Sigmoid colon (tissue), 7 donors: Measurements from ENCODE around the gene TPRX1. TPM values are rescaled to one million over a fixed set of nuclear protein-coding genes. Genes with fewer than 3 reads are reported as not detected.
"Not testable (repeated sequence)": the region's sequence is repeated elsewhere in the genome, so short reads cannot be mapped to it uniquely, and the experiment has no call there.

Experiments used
- DNase-seq: peaks from one replicate; pipeline ENCODE4 v3.0.0-alpha.2; 2019
- H3K27ac ChIP-seq, 4 donors: fragments of 200-600 bp; sonication (generic); one replicate each; pipeline ENCODE4 v1.5.1; 2016 to 2019; ENCODE audit warnings: mild to moderate bottlenecking in 1 of 4
- H3K27me3 ChIP-seq, 3 donors: fragments of 200-600 bp; sonication (generic); one replicate each; pipeline ENCODE4 v1.5.1; 2019; ENCODE audit warnings: mild to moderate bottlenecking in 1 of 3
- H3K36me3 ChIP-seq, 4 donors: fragments of 200-600 bp; sonication (generic); one replicate each; pipeline ENCODE4 v1.5.1; 2016 to 2019
- H3K4me1 ChIP-seq, 4 donors: fragments of 200-600 bp; sonication (generic); one replicate each; pipeline ENCODE4 v1.5.1; 2017 to 2019
- H3K4me3 ChIP-seq, 4 donors: fragments of 200-600 bp; sonication (generic); one replicate each; pipeline ENCODE4 v1.5.1; 2017 to 2019; ENCODE audit warnings: mild to moderate bottlenecking in 2 of 4, moderate library complexity in 1 of 4
- H3K9me3 ChIP-seq, 4 donors: fragments of 200-600 bp in 3 of 4; sonication (generic) in 3 of 4; one replicate each; pipeline versions ENCODE4 v1.5.1 to v1.6.1; 2013 to 2019
- EP300 ChIP-seq, 4 donors: sonication (generic); formaldehyde crosslinking; IDR thresholded peaks; one replicate each; pipeline ENCODE4 v1.6.1; 2017; ENCODE audit warnings: antibody characterized with exemption in 4 of 4
- POLR2A ChIP-seq, 2 donors: fragments of 450-650 bp; IDR thresholded peaks; one replicate each; pipeline ENCODE4 v1.6.1; 2016; ENCODE audit warnings: antibody characterized with exemption in 2 of 2, mild to moderate bottlenecking in 2 of 2, moderate library complexity in 2 of 2
- POLR2AphosphoS5 ChIP-seq, 4 donors: sonication (generic); formaldehyde crosslinking; IDR thresholded peaks; one replicate each; pipeline ENCODE4 v1.6.1; 2017; ENCODE audit warnings: antibody characterized with exemption in 4 of 4
- WGBS, 2 donors: extraction: QIAGEN DNeasy Blood & Tissue Kit; methylation state at CpG; one replicate each; pipeline ENCODE4 v1.1.7; 2013; 5-methylcytosine and 5-hydroxymethylcytosine counted together
- intact Hi-C: fragments of 100-400 bp; cut with DNase I; formaldehyde crosslinking; loops from one replicate; pipeline ENCODE4 v1.15.1; 2023
- polyA plus RNA-seq, 3 donors: library from polyadenylated mRNA; stranded (reverse); fragments of 200-250 nt; gene quantifications; one replicate each; pipeline ENCODE4 v1.2.3, GENCODE V29; 2013
- total RNA-seq, 4 donors: library from RNA; depleted of rRNA; stranded (reverse); fragments of >200 nt; gene quantifications; one replicate each; pipeline ENCODE4 v1.1.0, GENCODE V29; 2016
- TF ChIP-seq, protein P1 (sequence below), 4 experiments: fragments of 450-650 bp in 3 of 4; fragments of 200-600 bp in 1 of 4; IDR thresholded peaks; one replicate each; pipeline ENCODE4 v1.5.1; 2016 to 2019; ENCODE audit warnings: antibody characterized with exemption in 4 of 4, mild to moderate bottlenecking in 3 of 4, moderate library complexity in 2 of 4
- donor health status: healthy with polysubstance abuse.
- donor health status: Bipolar disorder and iron deficiency.
- donor health status: healthy.

The TPRX1 gene
- total and polyA plus RNA-seq, 7 donors, result not detected

DNA sequence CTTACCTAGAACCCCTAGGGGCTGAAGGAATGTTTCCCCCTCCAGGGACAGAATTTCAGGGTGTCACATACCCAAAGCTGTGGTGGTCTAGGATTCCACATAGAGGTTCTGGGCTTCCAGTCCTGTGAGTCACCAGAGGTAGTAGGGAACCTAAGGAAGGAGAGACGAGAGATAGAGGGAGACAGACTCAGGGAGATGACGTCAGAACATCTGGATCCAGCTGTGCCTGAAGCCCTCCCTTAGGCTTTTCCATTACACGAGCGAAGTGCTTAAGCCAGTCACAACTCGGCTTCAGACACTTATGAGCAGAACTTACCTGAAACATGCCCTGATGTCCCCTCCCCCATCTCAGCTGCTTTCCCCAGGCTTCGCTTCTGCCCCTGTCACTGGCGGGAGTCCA lies 37.7 kb downstream of the TPRX1 start:
- Histone ChIP-seq H3K4me3 (no peak overlapping the region), H3K27ac (no peak overlapping the region), H3K27me3 (no peaks in the 10 kb centered on the region), H3K4me1 (peaks cover 0 to 7% (median 3%) of the 10 kb centered on the region in 4 donors), H3K9me3 (no peaks in the 10 kb centered on the region), H3K36me3 (no peaks in the 10 kb centered on the region)
- DNase-seq, result no peak
- intact Hi-C loops, result loop anchor here (1.0 to 5.0 kb wide), 2 partner anchors 22 to 96 kb away; no protein-coding TSS in a partner anchor
- 85 to 87% methylated on average over 7 of the region's 7 CpGs for WGBS, 2 donors
- TF ChIP-seq, protein P1, sequence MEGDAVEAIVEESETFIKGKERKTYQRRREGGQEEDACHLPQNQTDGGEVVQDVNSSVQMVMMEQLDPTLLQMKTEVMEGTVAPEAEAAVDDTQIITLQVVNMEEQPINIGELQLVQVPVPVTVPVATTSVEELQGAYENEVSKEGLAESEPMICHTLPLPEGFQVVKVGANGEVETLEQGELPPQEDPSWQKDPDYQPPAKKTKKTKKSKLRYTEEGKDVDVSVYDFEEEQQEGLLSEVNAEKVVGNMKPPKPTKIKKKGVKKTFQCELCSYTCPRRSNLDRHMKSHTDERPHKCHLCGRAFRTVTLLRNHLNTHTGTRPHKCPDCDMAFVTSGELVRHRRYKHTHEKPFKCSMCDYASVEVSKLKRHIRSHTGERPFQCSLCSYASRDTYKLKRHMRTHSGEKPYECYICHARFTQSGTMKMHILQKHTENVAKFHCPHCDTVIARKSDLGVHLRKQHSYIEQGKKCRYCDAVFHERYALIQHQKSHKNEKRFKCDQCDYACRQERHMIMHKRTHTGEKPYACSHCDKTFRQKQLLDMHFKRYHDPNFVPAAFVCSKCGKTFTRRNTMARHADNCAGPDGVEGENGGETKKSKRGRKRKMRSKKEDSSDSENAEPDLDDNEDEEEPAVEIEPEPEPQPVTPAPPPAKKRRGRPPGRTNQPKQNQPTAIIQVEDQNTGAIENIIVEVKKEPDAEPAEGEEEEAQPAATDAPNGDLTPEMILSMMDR (IDR thresholded peaks at IDR 0.05), result no peak
- no peak for TF ChIP-seq EP300 (IDR thresholded peaks at IDR 0.05)
- no peak for TF ChIP-seq POLR2AphosphoS5 (IDR thresholded peaks at IDR 0.05)
- TF ChIP-seq POLR2A (IDR thresholded peaks at IDR 0.05), result no peak

DNA sequence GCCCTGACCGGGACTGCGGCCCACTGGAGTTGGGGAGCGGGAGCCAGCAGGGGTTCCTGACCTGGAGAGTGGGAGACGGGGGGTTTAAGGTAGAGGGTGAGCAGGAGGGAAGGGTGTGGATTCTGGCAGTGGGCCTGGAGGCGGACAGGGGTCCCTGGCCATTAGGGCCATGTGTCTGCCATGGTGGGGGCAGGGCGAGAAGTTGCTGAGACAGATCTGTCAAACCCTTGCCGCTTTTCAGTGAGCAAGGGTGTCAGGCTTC lies 38.1 kb downstream of the TPRX1 start:
- 87 to 89% methylated on average over 7 of the region's 7 CpGs for WGBS, 2 donors
- intact Hi-C loops, result loop anchor here (1.0 to 5.0 kb wide), 2 partner anchors 22 to 96 kb away; no protein-coding TSS in a partner anchor
- no peak for TF ChIP-seq POLR2AphosphoS5 (IDR thresholded peaks at IDR 0.05)
- TF ChIP-seq, protein P1 (IDR thresholded peaks at IDR 0.05), result no peak
- no peaks in the 10 kb centered on the region for H3K9me3 ChIP-seq
- no peak for DNase-seq
- H3K36me3 ChIP-seq, result no peaks in the 10 kb centered on the region
- H3K27me3 ChIP-seq, result no peaks in the 10 kb centered on the region
- no peak overlapping the region for H3K4me3 ChIP-seq
- H3K27ac ChIP-seq, result no peak overlapping the region
- peaks cover 0 to 7% (median 3%) of the 10 kb centered on the region in 4 donors for H3K4me1 ChIP-seq

DNA sequence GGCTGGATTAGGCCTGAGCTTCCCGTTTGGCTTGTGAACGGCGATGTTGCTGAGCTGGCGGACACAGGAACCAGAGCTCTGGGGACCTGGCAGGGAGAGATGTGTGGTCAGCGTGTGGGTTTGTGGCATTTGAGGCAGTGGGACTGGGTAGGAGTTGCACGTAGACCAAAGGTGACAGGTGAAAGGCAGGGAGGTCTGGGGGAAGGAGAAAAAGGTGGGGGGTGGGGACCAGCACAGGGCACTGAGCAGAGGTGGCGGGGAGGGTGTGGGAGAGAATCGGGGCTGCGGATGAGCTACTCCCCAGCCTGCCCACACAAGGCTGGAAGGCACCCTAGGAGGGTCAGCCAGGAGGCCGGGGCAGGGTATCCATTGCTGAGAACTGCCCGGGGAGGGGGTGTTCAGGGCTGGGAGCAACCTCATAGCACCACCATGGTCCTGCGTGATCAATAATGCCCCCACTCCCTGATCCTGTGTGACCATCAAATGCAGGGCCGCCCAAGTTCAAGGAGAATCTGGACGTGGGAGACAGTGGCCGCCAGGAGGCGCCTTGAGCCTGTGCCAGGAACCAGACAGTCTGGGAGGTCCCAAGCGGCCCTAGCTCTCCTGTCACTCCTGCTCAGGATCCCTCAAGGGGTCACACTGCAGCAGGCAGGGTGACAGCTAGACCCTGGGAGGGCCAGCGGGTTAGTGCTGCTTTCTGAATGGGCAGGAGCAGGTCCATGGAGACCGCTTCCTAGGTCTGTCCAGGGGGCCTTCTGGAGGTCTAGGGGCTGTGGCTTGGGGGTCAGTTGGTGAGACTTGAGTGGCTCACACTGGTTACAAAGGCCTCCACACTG lies 38.6 kb downstream of the TPRX1 start:
- peak; percentile 81 for DNase-seq
- H3K4me1 ChIP-seq, result peaks cover 0 to 7% (median 3%) of the 10 kb centered on the region in 4 donors
- TF ChIP-seq, protein P1 (IDR thresholded peaks at IDR 0.05), result peak; percentile 73 to 85 (median 78)
- no peak for TF ChIP-seq POLR2A (IDR thresholded peaks at IDR 0.05)
- no peak for TF ChIP-seq EP300 (IDR thresholded peaks at IDR 0.05)
- peak in 3 of 4 donors; percentile 5 to 25 (median 8) for TF ChIP-seq POLR2AphosphoS5 (IDR thresholded peaks at IDR 0.05)
- no peak overlapping the region for H3K4me3 ChIP-seq
- WGBS, 2 donors, result 30 to 48% methylated on average over 19 of the region's 19 CpGs
- intact Hi-C loops, result loop anchor here (1.0 to 5.0 kb wide), 2 partner anchors 23 to 97 kb away; no protein-coding TSS in a partner anchor
- H3K27me3 ChIP-seq, result no peaks in the 10 kb centered on the region
- H3K9me3 ChIP-seq, result no peaks in the 10 kb centered on the region
- no peak overlapping the region for H3K27ac ChIP-seq
- H3K36me3 ChIP-seq, result no peaks in the 10 kb centered on the region

DNA sequence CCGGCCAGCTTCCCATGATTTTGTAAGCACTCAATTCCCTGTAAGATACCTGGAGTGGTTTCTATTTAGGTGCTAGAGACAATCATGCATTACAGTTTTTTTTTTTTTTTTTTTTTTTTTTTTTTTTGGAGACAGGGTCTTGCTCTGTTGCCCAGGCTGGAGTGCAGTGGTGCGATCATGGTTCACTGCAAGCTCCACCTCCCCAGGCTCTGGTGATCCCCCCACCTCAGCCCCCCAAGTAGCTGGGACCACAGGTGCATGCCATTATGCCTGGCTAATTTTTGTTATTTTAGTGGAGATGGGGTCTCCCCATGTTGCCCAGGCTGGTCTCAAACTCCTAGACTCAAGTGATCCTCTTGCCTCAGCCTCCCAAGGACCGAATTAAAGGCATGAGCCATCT lies 39.6 kb downstream of the TPRX1 start:
- DNase-seq, H3K9me3 ChIP-seq, H3K4me1 ChIP-seq, H3K4me3 ChIP-seq, H3K27ac ChIP-seq, H3K27me3 ChIP-seq, H3K36me3 ChIP-seq: not testable (repeated sequence)
- intact Hi-C loops, result loop anchor here (5.0 kb wide), 1 partner anchor 98 kb away; no protein-coding TSS in a partner anchor
- 63 to 88% methylated on average over 3 of the region's 3 CpGs for WGBS, 2 donors

DNA sequence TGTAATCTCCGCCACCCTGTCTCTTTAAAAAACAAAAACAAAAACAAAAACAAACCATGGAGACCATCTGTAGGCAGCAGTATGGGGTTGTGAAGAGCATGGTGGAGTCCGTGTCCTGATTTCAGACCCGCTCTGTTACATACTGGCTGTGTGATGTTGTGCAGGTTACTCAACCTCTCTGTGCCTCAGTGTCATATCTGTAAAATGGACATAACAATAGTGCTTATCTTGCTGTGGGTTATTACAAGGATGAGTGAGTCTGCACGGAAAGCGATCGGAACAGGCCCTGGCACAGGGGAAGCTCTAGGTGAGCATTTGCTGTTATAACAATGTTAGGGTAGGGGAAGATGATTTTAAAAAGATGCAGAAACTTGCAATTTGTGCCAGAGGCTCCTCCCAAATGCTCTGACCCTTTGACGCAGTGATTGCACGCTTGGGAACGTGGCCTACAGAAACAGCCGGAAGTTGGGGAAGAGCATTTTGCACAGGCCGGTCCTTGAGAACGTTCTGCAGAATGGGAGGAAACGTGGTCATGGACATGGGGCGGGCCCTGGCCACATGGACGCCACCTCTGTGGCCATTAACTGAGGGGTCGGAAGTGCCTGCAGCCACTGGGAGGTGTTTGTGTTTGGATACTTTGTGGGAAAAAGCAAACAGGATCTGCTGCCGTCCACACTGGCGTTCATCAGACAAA lies 41.6 kb downstream of the TPRX1 start:
- Histone ChIP-seq H3K27ac (no peak overlapping the region), H3K9me3 (no peaks in the 10 kb centered on the region), H3K4me1 (peaks cover 0 to 7% (median 3%) of the 10 kb centered on the region in 4 donors), H3K27me3 (no peaks in the 10 kb centered on the region), H3K36me3 (peaks cover 0 to 22% (median 8%) of the 10 kb centered on the region in 4 donors), H3K4me3 (no peak overlapping the region)
- WGBS, 2 donors, result 77 to 85% methylated on average over 18 of the region's 18 CpGs
- intact Hi-C loops, result no loop called here
- DNase-seq, result no peak
- TF ChIP-seq POLR2AphosphoS5 (IDR thresholded peaks at IDR 0.05) (peak in 1 of 4 donors; percentile 38), EP300 (IDR thresholded peaks at IDR 0.05) (no peak)
